Loucy (cell line): Measurements from ENCODE around the gene PTPRT.

ENCODE experiments used
- H2AFZ ChIP-seq: fragments of 200-600 bp; sonication (generic); 2 replicates; pipeline ENCODE4 v1.6.0; 2016; ENCODE audit warnings: antibody characterized with exemption, mild to moderate bottlenecking, low read length, moderate library complexity
- H3F3A ChIP-seq: fragments of 200-600 bp; 2 replicates; pipeline ENCODE4 v1.6.0; 2016; ENCODE audit warnings: antibody characterized with exemption, low read depth, mild to moderate bottlenecking
- H3K27me3 ChIP-seq: fragments of 200-600 bp; sonication (generic); 2 replicates; pipeline ENCODE4 v1.6.1; 2014; ENCODE audit warnings: low read length, mild to moderate bottlenecking; ENCODE audit not compliant: insufficient read depth, poor library complexity, severe bottlenecking
- H3K36me3 ChIP-seq: fragments of 200-600 bp; sonication (generic); 2 replicates; pipeline ENCODE4 v1.6.1; 2016; ENCODE audit warnings: low read length; ENCODE audit not compliant: insufficient read depth
- H3K4me1 ChIP-seq: fragments of 200-600 bp; sonication (generic); 2 replicates; pipeline ENCODE4 v1.5.1; 2014; ENCODE audit warnings: low read length, mild to moderate bottlenecking; ENCODE audit not compliant: insufficient read depth, poor library complexity, severe bottlenecking
- H3K4me2 ChIP-seq: fragments of 200-600 bp; sonication (generic); 2 replicates; pipeline ENCODE4 v1.6.0; 2014; ENCODE audit warnings: antibody characterized with exemption, low read length, low read depth, mild to moderate bottlenecking; ENCODE audit not compliant: poor library complexity, severe bottlenecking
- H3K4me3 ChIP-seq: fragments of 200-600 bp; sonication (generic); 2 replicates; pipeline ENCODE4 v1.5.1; 2014; ENCODE audit warnings: low read length, mild to moderate bottlenecking, mixed read lengths; ENCODE audit not compliant: poor library complexity, severe bottlenecking
- H3K79me2 ChIP-seq: fragments of 200-600 bp; sonication (generic); 2 replicates; pipeline ENCODE4 v1.6.1; 2014; ENCODE audit warnings: low read length; ENCODE audit not compliant: insufficient read depth
- H3K9ac ChIP-seq: fragments of 200-600 bp; sonication (generic); 2 replicates; pipeline ENCODE4 v1.6.0; 2014; ENCODE audit warnings: mild to moderate bottlenecking, low read depth, low read length, moderate library complexity; ENCODE audit not compliant: poor library complexity, severe bottlenecking
- H3K9me2 ChIP-seq: fragments of 200-600 bp; sonication (generic); replicated peaks from 2 replicates; pipeline ENCODE4 v1.6.1; 2016; ENCODE audit warnings: low read depth, low read length, mixed read lengths
- H3K9me3 ChIP-seq: fragments of 200-600 bp; sonication (generic); 2 replicates; pipeline ENCODE4 v1.6.1; 2014; ENCODE audit warnings: mild to moderate bottlenecking, antibody characterized with exemption, low read length, low read depth; ENCODE audit not compliant: insufficient read depth
- H4K20me1 ChIP-seq: fragments of 200-600 bp; sonication (generic); 2 replicates; pipeline ENCODE4 v1.6.0; 2014; ENCODE audit warnings: antibody characterized with exemption, low read length, mild to moderate bottlenecking; ENCODE audit not compliant: insufficient read depth, poor library complexity, severe bottlenecking
- CTCF ChIP-seq: fragments of 200-600 bp; sonication (generic); conservative IDR thresholded peaks from 2 replicates; pipeline ENCODE4 v1.5.1; 2014; ENCODE audit warnings: mild to moderate bottlenecking, antibody characterized with exemption, low read length
- EZH2phosphoT487 ChIP-seq: fragments of 200-600 bp; IDR thresholded peaks from 2 replicates; pipeline ENCODE4 v1.6.1; 2018; ENCODE audit warnings: antibody characterized with exemption, mild to moderate bottlenecking, moderate library complexity, borderline replicate concordance

Gene PTPRT

GRCh38 chr20:43058077-43058476, 131.6 kb downstream of the PTPRT start:
- H3K4me2 ChIP-seq = no peak overlapping the region
- no peak overlapping the region for H2AFZ ChIP-seq
- no peak overlapping the region for H3K4me3 ChIP-seq
- H3K9me3 ChIP-seq = no peaks in the 10 kb centered on the region
- H3K27me3 ChIP-seq = no peaks in the 10 kb centered on the region
- no peaks in the 10 kb centered on the region for H3K4me1 ChIP-seq
- H4K20me1 ChIP-seq = no peaks in the 10 kb centered on the region
- no peaks in the 10 kb centered on the region for H3K9me2 ChIP-seq
- no peak for TF ChIP-seq EZH2phosphoT487
- no peak for TF ChIP-seq CTCF
- H3K9ac ChIP-seq = no peak overlapping the region
- H3K79me2 ChIP-seq = no peaks in the 10 kb centered on the region
- no peaks in the 10 kb centered on the region for H3K36me3 ChIP-seq
- H3F3A ChIP-seq = no peaks in the 10 kb centered on the region

GRCh38 chr20:43057317-43057716, 132.4 kb downstream of the PTPRT start:
- H3K9me3 ChIP-seq = no peaks in the 10 kb centered on the region
- H4K20me1 ChIP-seq = no peaks in the 10 kb centered on the region
- H3K79me2 ChIP-seq = no peaks in the 10 kb centered on the region
- H3K4me3 ChIP-seq = no peak overlapping the region
- H3K27me3 ChIP-seq = no peaks in the 10 kb centered on the region
- H3K4me1 ChIP-seq = no peaks in the 10 kb centered on the region
- no peak overlapping the region for H2AFZ ChIP-seq
- H3K36me3 ChIP-seq = no peaks in the 10 kb centered on the region
- H3K9me2 ChIP-seq = no peaks in the 10 kb centered on the region
- H3F3A ChIP-seq = no peaks in the 10 kb centered on the region
- no peak overlapping the region for H3K9ac ChIP-seq
- H3K4me2 ChIP-seq = no peak overlapping the region
- TF ChIP-seq EZH2phosphoT487 (no peak), CTCF (no peak)

- H3K9me3 ChIP-seq = no peaks in the 10 kb centered on the region
- H2AFZ ChIP-seq = no peak overlapping the region
- H3K4me1 ChIP-seq = no peaks in the 10 kb centered on the region
- H3K4me3 ChIP-seq = no peak overlapping the region
- TF ChIP-seq CTCF (no peak), EZH2phosphoT487 (no peak)
- no peaks in the 10 kb centered on the region for H3K27me3 ChIP-seq
- no peaks in the 10 kb centered on the region for H3K79me2 ChIP-seq
- no peaks in the 10 kb centered on the region for H3K36me3 ChIP-seq
- H3K4me2 ChIP-seq = no peak overlapping the region
- H3K9ac ChIP-seq = no peak overlapping the region
- no peaks in the 10 kb centered on the region for H4K20me1 ChIP-seq
- H3K9me2 ChIP-seq = no peaks in the 10 kb centered on the region
- no peaks in the 10 kb centered on the region for H3F3A ChIP-seq
Measured at GRCh38 chr20:43055181-43055884, 134.4 kb downstream of the PTPRT start.
